ENCODE data around the gene YTHDC1. TPM values are rescaled to one million over a fixed set of nuclear protein-coding genes. Genes with fewer than 3 reads are reported as not detected.
A peak's percentile ranks its signal among the peaks of the same experiment; 100 is the strongest.

Gene YTHDC1
- total RNA-seq, 1 experiment from 2014 or later = 44.5 TPM

DNA sequence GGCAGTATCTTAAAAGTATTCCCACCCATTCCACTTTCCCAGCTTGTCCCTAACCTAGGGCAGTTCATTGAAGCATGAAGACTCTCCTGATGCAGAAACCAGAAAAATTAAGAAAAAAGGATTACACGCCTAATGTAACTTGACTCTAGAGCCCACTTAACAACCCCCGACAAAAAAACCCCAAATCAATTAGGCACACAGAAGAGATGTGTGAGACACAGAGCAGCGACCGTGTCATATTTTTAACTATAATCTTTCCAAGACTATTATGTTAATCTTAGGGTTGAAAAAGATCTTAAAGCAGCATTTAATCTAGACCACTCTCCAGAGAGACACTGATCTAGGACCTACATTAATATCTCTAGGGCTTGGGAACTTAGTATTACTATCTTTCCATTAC lies 1.3 kb downstream of the YTHDC1 start:
- ChIA-PET CTCF (no interaction called here), POLR2A (no interaction called here)
- TF ChIP-seq, protein P1, sequence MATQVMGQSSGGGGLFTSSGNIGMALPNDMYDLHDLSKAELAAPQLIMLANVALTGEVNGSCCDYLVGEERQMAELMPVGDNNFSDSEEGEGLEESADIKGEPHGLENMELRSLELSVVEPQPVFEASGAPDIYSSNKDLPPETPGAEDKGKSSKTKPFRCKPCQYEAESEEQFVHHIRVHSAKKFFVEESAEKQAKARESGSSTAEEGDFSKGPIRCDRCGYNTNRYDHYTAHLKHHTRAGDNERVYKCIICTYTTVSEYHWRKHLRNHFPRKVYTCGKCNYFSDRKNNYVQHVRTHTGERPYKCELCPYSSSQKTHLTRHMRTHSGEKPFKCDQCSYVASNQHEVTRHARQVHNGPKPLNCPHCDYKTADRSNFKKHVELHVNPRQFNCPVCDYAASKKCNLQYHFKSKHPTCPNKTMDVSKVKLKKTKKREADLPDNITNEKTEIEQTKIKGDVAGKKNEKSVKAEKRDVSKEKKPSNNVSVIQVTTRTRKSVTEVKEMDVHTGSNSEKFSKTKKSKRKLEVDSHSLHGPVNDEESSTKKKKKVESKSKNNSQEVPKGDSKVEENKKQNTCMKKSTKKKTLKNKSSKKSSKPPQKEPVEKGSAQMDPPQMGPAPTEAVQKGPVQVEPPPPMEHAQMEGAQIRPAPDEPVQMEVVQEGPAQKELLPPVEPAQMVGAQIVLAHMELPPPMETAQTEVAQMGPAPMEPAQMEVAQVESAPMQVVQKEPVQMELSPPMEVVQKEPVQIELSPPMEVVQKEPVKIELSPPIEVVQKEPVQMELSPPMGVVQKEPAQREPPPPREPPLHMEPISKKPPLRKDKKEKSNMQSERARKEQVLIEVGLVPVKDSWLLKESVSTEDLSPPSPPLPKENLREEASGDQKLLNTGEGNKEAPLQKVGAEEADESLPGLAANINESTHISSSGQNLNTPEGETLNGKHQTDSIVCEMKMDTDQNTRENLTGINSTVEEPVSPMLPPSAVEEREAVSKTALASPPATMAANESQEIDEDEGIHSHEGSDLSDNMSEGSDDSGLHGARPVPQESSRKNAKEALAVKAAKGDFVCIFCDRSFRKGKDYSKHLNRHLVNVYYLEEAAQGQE (IDR thresholded peaks at IDR 0.05; ENCODE audit: insufficient read depth in 1 of 2, low read depth in 2 of 2, low read length in 1 of 2) = no peak
- Histone ChIP-seq H3K4me1 (ENCODE audit: control insufficient read depth, insufficient read depth, low read length) (peaks cover 13% of the 10 kb centered on the region), H3K27ac (ENCODE audit: low read length) (peak overlapping the region; percentile 82), H3K36me3 (ENCODE audit: control insufficient read depth, insufficient read depth, low read length) (peaks cover 3% of the 10 kb centered on the region; the same call in 1 of the 2 replicates), H3K27me3 (ENCODE audit: control insufficient read depth, insufficient read depth, low read length) (no peaks in the 10 kb centered on the region), H3K4me3 (ENCODE audit: low read depth in 2 of 2, low read length in 2 of 2) (peak overlapping the region; percentile 63 to 85), H3K9me3 (ENCODE audit: control insufficient read depth, insufficient read depth, low read depth, low read length) (no peaks in the 10 kb centered on the region)
- in situ Hi-C loops (cut with HindIII; ENCODE audit: low pct_unique_long_range_greater_than_20kb, low sequenced_read_pairs) (no loop called here), intact Hi-C loops (cut with micrococcal nuclease; ENCODE audit: unreplicated experiment) (no loop called here)
- BruUV-seq (replicated peaks) = TSS peak; percentile 78
- DNase-seq (ENCODE audit: low read depth, low spot score) (no peak), ATAC-seq (no peak)

- CTCF ChIA-PET = no interaction called here
- peaks cover 3% of the 10 kb centered on the region; the same call in 1 of the 2 replicates for H3K36me3 ChIP-seq (ENCODE audit: control insufficient read depth, insufficient read depth, low read length)
- ATAC-seq = no peak
- intact Hi-C loops (cut with micrococcal nuclease; ENCODE audit: unreplicated experiment) (no loop called here), in situ Hi-C loops (cut with HindIII; ENCODE audit: low pct_unique_long_range_greater_than_20kb, low sequenced_read_pairs) (no loop called here)
- DNase-seq (ENCODE audit: low read depth, low spot score) = no peak
- H3K4me1 ChIP-seq (ENCODE audit: control insufficient read depth, insufficient read depth, low read length) = peaks cover 13% of the 10 kb centered on the region
- H3K27ac ChIP-seq (ENCODE audit: low read length) = peak overlapping the region; percentile 82; the same call in 1 of the 2 replicates
- POLR2A ChIA-PET = no interaction called here
- H3K27me3 ChIP-seq (ENCODE audit: control insufficient read depth, insufficient read depth, low read length) = no peaks in the 10 kb centered on the region
- no TSS peak for BruUV-seq (replicated peaks)
- peak overlapping the region; percentile 63 to 85 for H3K4me3 ChIP-seq (ENCODE audit: low read depth in 2 of 2, low read length in 2 of 2)
- no peaks in the 10 kb centered on the region for H3K9me3 ChIP-seq (ENCODE audit: control insufficient read depth, insufficient read depth, low read depth, low read length)
- no peak for TF ChIP-seq SIN3A (IDR thresholded peaks at IDR 0.05; ENCODE audit: borderline replicate concordance, insufficient read depth, low read depth, low read length)
- no peak for TF ChIP-seq POLR2AphosphoS5 (IDR thresholded peaks at IDR 0.05; ENCODE audit: low read depth, low read length)
- TF ChIP-seq, protein P1 (IDR thresholded peaks at IDR 0.05; ENCODE audit: insufficient read depth in 1 of 2, low read depth in 2 of 2, low read length in 1 of 2) = no peak
- no peak for TF ChIP-seq TCF7L2 (IDR thresholded peaks at IDR 0.05; ENCODE audit: low read depth, low read length)
- TF ChIP-seq CTCF (IDR thresholded peaks at IDR 0.05) = no peak
Measured at GRCh38 chr4:68347845-68348244, 2.0 kb downstream of the YTHDC1 start.

Measured in Panc1 (cell line).